Body of pancreas (tissue), 4 donors: ENCODE data around the gene TIPIN. TPM values are rescaled to one million over a fixed set of nuclear protein-coding genes. Genes with fewer than 3 reads are reported as not detected.

Experiments used
- ATAC-seq: fragments of 150-250 bp; one replicate; pipeline ENCODE4 v1.9.1; 2016
- DNase-seq, 4 donors: peaks; one replicate each; pipeline ENCODE4 v3.0.0-alpha.2; 2019
- H3K27ac ChIP-seq, 4 donors: fragments of 200-600 bp; sonication (generic); 1 replicate in 3 of 4; 2 replicates in 1 of 4; pipeline versions ENCODE4 v1.5.1 to v1.6.1; 2016 to 2019; ENCODE audit warnings: mild to moderate bottlenecking in 1 of 4, mixed read lengths in 1 of 4, moderate library complexity in 1 of 4
- H3K27me3 ChIP-seq, 2 donors: fragments of 200-600 bp; sonication (generic); one replicate each; pipeline ENCODE4 v1.6.0; 2016; ENCODE audit warnings: mild to moderate bottlenecking in 1 of 2
- H3K36me3 ChIP-seq, 2 donors: fragments of 200-600 bp; sonication (generic); replicated peaks in 1 of 2; 2 replicates each; pipeline ENCODE4 v1.5.1; 2016; ENCODE audit warnings: low read depth in 2 of 2; ENCODE audit not compliant: insufficient read depth in 1 of 2
- H3K4me1 ChIP-seq: fragments of 200-600 bp; sonication (generic); one replicate; pipeline ENCODE4 v1.6.0; 2016
- H3K4me3 ChIP-seq, 2 donors: fragments of 200-600 bp; sonication (generic); 1 replicate in 1 of 2; 2 replicates in 1 of 2; pipeline ENCODE4 v1.5.1; 2016 to 2019
- H3K9me3 ChIP-seq, 3 donors: fragments of 200-600 bp; sonication (generic); 1 replicate in 2 of 3; 2 replicates in 1 of 3; pipeline ENCODE4 v1.5.1; 2016
- POLR2A ChIP-seq, 3 donors: fragments of 450-650 bp; IDR thresholded peaks; one replicate each; pipeline ENCODE4 v1.6.1; 2016; ENCODE audit warnings: antibody characterized with exemption in 3 of 3, mild to moderate bottlenecking in 2 of 3
- WGBS, 2 donors: methylation state at CpG; one replicate each; pipeline ENCODE4 v1.1.5; 2017; 5-methylcytosine and 5-hydroxymethylcytosine counted together
- intact Hi-C: fragments of 100-400 bp; cut with DNase I; formaldehyde crosslinking; loops from one replicate; pipeline ENCODE4 v1.15.1; 2023
- total RNA-seq, 2 donors: library from RNA; depleted of rRNA; stranded (reverse); fragments of >200 nt; gene quantifications; one replicate each; pipeline ENCODE4 v1.1.0, GENCODE V29; 2016
- TF ChIP-seq, protein P1 (sequence below), 7 experiments: fragments of 450-650 bp in 4 of 7; fragments of 200-600 bp in 3 of 7; sonication (generic) in 3 of 7; IDR thresholded peaks; one replicate each; pipeline ENCODE4 v1.5.1; 2016 to 2019; ENCODE audit warnings: antibody characterized with exemption in 7 of 7

The TIPIN gene
- total RNA-seq, 2 donors from 2014 or later = 2.9 to 6.6 TPM

DNA sequence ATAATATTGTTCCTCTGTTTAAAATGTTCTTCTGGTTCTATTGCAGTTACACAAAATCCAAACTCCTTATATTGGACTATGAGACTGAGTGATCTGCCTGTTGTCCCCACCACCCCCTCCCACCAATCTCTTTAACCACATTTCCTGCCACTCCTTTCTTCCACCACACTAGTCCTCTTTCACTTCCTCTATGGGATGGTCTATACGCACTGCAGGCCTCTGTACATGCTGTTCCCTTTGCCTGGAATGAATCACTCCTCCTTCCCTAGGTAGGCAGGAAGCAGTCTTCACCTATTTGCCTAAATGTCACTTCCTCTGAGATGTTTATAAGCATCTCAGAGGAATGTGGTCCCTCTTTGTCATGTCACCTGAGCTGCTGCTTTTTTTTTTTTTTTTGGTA is 34.2 kb upstream of the TIPIN start:
- no peak overlapping the region for H3K4me3 ChIP-seq
- peak in 1 of 3 donors; percentile 7 for TF ChIP-seq POLR2A (IDR thresholded peaks at IDR 0.05)
- TF ChIP-seq, protein P1, sequence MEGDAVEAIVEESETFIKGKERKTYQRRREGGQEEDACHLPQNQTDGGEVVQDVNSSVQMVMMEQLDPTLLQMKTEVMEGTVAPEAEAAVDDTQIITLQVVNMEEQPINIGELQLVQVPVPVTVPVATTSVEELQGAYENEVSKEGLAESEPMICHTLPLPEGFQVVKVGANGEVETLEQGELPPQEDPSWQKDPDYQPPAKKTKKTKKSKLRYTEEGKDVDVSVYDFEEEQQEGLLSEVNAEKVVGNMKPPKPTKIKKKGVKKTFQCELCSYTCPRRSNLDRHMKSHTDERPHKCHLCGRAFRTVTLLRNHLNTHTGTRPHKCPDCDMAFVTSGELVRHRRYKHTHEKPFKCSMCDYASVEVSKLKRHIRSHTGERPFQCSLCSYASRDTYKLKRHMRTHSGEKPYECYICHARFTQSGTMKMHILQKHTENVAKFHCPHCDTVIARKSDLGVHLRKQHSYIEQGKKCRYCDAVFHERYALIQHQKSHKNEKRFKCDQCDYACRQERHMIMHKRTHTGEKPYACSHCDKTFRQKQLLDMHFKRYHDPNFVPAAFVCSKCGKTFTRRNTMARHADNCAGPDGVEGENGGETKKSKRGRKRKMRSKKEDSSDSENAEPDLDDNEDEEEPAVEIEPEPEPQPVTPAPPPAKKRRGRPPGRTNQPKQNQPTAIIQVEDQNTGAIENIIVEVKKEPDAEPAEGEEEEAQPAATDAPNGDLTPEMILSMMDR (IDR thresholded peaks at IDR 0.05) = no peak
- DNase-seq (peak in 1 of 4 donors; percentile 59), ATAC-seq (no peak)
- no peak overlapping the region for H3K27ac ChIP-seq
- H3K4me1 ChIP-seq = peaks cover 20% of the 10 kb centered on the region
- no peaks in the 10 kb centered on the region for H3K9me3 ChIP-seq
- WGBS, 2 donors = 81 to 84% methylated on average over 1 of the region's 1 CpG
- no peaks in the 10 kb centered on the region for H3K27me3 ChIP-seq
- intact Hi-C loops = no loop called here
- no peaks in the 10 kb centered on the region for H3K36me3 ChIP-seq

DNA sequence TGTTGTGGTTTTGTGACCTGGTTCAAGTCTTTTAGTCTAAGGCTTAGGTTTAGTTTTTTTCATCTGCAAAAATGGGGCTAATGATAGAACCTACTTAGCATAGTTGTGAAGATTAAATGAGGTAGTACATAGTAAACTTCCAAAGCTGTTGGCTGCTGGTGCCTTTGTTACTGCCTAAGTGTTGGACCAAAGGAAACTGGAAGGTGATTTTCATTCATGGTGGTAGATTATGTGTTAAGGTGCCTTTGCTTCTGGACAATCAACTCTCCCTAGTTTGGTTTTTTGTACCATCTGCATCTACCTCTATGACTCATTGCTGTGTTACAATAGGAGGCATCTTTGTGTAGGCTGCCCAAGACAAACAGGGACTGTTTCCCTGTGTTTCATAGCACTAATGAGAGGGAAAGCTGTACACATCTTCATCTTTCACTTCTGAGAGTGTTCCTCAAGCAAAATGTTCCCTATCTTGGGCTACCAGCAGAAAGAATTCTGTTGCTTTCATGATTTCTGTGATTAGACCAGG is 33.4 kb upstream of the TIPIN start:
- DNase-seq (no peak), ATAC-seq (no peak)
- Histone ChIP-seq H3K27me3 (no peaks in the 10 kb centered on the region), H3K4me3 (no peak overlapping the region), H3K9me3 (no peaks in the 10 kb centered on the region), H3K4me1 (peaks cover 28% of the 10 kb centered on the region), H3K36me3 (no peaks in the 10 kb centered on the region), H3K27ac (no peak overlapping the region)
- intact Hi-C loops = loop anchor here (10.0 kb wide), 1 partner anchor 105 kb away; the partner anchor contains the start of gene SNAPC5
- TF ChIP-seq POLR2A (IDR thresholded peaks at IDR 0.05) = no peak
- TF ChIP-seq, protein P1 (IDR thresholded peaks at IDR 0.05) = no peak

DNA sequence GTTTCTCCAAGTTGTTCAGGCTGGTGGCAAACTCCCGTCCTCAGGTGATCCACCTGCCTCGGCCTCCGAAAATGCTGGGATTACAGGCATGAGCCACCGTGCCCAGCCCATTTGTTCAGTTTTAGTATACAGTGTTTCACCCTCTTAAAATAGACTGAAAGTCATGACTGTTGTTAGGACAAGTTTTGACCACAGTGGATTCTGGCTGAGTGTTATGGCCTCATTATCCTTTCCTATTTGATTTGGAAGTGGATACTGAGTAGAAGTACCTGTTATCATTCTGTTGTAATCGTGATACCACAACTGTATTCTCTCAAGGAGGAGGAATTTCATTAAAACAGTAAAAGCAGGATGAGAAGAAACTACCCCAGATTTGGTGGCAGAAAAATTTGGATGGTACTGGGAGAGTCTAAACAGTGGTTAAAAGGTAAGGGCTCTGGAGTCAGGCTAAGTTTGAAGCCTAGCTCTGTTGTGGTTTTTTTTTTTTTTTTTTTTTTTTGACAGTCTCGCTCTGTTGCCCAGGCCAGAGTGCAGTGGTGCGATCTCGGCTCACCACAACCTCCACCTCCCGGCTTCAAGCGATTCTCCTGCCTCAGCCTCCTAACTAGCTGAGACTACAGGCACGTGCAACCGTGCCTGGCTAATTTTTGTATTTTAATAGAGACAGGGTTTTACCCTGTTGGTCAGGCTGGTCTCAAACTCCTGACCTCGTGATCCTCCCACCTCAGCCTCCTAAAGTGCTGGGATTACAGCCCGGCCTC is 32.8 kb upstream of the TIPIN start:
- no peak for DNase-seq
- Histone ChIP-seq H3K9me3 (no peaks in the 10 kb centered on the region), H3K27ac (no peak overlapping the region), H3K4me1 (peaks cover 29% of the 10 kb centered on the region), H3K4me3 (no peak overlapping the region), H3K36me3 (no peaks in the 10 kb centered on the region), H3K27me3 (no peaks in the 10 kb centered on the region)
- no peak for ATAC-seq
- intact Hi-C loops = loop anchor here (10.0 kb wide), 1 partner anchor 106 kb away; the partner anchor contains the start of gene SNAPC5
- 84 to 95% methylated on average over 14 of the region's 14 CpGs for WGBS, 2 donors
- TF ChIP-seq POLR2A (IDR thresholded peaks at IDR 0.05) = no peak
- TF ChIP-seq, protein P1 (IDR thresholded peaks at IDR 0.05) = no peak

DNA sequence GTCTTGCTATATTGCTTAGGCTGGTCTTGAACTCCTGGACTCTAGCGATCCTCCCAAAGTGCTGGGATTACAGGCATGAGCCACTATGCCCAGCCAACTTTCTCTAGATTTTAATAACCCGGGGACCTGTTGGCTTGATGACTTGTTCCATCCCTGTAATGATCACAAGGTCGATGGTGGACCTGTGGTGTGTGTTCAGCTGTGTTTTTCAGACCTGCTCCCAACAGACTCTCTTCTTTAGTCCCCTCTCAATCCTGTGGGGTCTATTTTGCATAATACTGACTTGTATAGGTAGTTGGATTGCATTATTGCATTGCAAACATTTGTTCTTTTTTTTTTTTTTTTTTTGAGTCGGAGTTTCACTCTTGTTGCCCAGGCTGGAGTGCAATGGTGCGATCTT is 32.1 kb upstream of the TIPIN start:
- TF ChIP-seq, protein P1 (IDR thresholded peaks at IDR 0.05) = no peak
- TF ChIP-seq POLR2A (IDR thresholded peaks at IDR 0.05) = no peak
- intact Hi-C loops = loop anchor here (10.0 kb wide), 1 partner anchor 106 kb away; the partner anchor contains the start of gene SNAPC5
- DNase-seq (no peak), ATAC-seq (no peak)
- Histone ChIP-seq H3K4me1 (peaks cover 29% of the 10 kb centered on the region), H3K36me3 (no peaks in the 10 kb centered on the region), H3K9me3 (no peaks in the 10 kb centered on the region), H3K27ac (no peak overlapping the region), H3K27me3 (no peaks in the 10 kb centered on the region), H3K4me3 (no peak overlapping the region)
- 50 to 71% methylated on average over 5 of the region's 5 CpGs for WGBS, 2 donors
